GM19238 (cell line): ENCODE results near the gene ENOX1.

Experiments used
- DNase-seq: peaks from one replicate; pipeline ENCODE4 v3.0.0; 2011; ENCODE audit warnings: low spot score; ENCODE audit not compliant: insufficient read length

ENOX1 gene

GRCh38 chr13:43391036-43391435, 395.7 kb downstream of the ENOX1 start:
- DNase-seq = no peak

GRCh38 chr13:43390619-43391018, 396.2 kb downstream of the ENOX1 start:
- DNase-seq = no peak

GRCh38 chr13:43389983-43390382, 396.8 kb downstream of the ENOX1 start:
- DNase-seq = no peak

- DNase-seq = no peak
Measured at GRCh38 chr13:43389573-43389972, 397.2 kb downstream of the ENOX1 start.

- DNase-seq = no peak
Measured at GRCh38 chr13:43388282-43389034, 398.3 kb downstream of the ENOX1 start.

- no peak for DNase-seq
Measured at GRCh38 chr13:43387880-43388279, 398.9 kb downstream of the ENOX1 start.

- no peak for DNase-seq
Measured at GRCh38 chr13:43383498-43384165, 403.1 kb downstream of the ENOX1 start.

GRCh38 chr13:43379738-43380137, 407.0 kb downstream of the ENOX1 start:
- DNase-seq = no peak

GRCh38 chr13:43377973-43378372, 408.8 kb downstream of the ENOX1 start:
- no peak for DNase-seq

- DNase-seq = no peak
Measured at GRCh38 chr13:43377149-43377548, 409.6 kb downstream of the ENOX1 start.

GRCh38 chr13:43376596-43376995, 410.2 kb downstream of the ENOX1 start:
- DNase-seq = no peak

- no peak for DNase-seq
Measured at GRCh38 chr13:43375797-43376465, 410.8 kb downstream of the ENOX1 start.

GRCh38 chr13:43374621-43375020, 412.2 kb downstream of the ENOX1 start:
- no peak for DNase-seq

GRCh38 chr13:43373400-43373799, 413.4 kb downstream of the ENOX1 start:
- DNase-seq = no peak

GRCh38 chr13:43370842-43371241, 415.9 kb downstream of the ENOX1 start:
- no peak for DNase-seq

GRCh38 chr13:43369319-43369718, 417.5 kb downstream of the ENOX1 start:
- no peak for DNase-seq

- no peak for DNase-seq
Measured at GRCh38 chr13:43368003-43368402, 418.8 kb downstream of the ENOX1 start.

GRCh38 chr13:43365039-43365344, 421.8 kb downstream of the ENOX1 start:
- DNase-seq = no peak

GRCh38 chr13:43364210-43365038, 422.3 kb downstream of the ENOX1 start:
- no peak for DNase-seq

GRCh38 chr13:43363156-43363953, 423.4 kb downstream of the ENOX1 start:
- no peak for DNase-seq

- DNase-seq = no peak
Measured at GRCh38 chr13:43362556-43362955, 424.2 kb downstream of the ENOX1 start.
